ENCODE results near the gene PIGH. TPM values are rescaled to one million over a fixed set of nuclear protein-coding genes. Genes with fewer than 3 reads are reported as not detected.
A peak's percentile ranks its signal among the peaks of the same experiment; 100 is the strongest.

PIGH gene
- total RNA-seq, 1 donor from 2014 or later, result 11.3 TPM

DNA sequence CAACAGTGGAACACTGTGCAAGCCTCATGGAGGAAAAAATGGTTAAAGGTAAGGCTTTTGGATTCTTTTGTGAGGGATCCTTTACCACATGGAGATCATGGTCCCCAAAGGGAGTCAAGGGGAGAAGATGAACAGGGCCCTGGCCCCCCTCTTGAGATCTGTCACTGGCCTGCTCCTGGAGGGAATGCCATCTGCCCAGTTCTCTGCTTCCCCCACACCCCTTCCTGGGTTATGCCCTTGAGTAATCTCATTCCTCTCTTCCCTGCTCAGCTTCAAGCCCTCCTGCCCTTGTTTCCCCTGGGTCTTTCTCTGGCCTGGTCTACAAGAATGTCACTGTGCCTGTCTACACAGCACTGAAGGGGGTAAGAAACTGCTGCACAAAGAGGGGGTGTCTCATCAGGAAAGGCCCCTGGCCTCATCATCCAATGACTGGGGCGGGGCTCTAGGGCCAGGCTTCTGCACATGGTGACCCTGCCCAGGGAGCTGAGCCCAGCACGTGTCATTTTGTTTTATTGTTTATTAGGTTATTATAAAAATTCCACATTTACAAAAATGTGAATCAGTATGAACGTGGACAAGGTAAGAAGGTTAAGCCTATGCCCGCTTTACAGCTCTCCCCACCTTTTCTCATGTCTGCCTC is 30.3 kb downstream of the PIGH start:
- DNase-seq (ENCODE audit: low read depth) (no peak), FAIRE-seq (no peak)
- Histone ChIP-seq H3K9ac (ENCODE audit: low read length) (no peak overlapping the region), H3K9me3 (ENCODE audit: insufficient read depth, low read depth, low read length) (no peaks in the 10 kb centered on the region), H3K27me3 (ENCODE audit: insufficient read depth, low read length) (no peaks in the 10 kb centered on the region), H3K79me2 (ENCODE audit: insufficient read depth, low read length) (no peaks in the 10 kb centered on the region), H3K4me1 (ENCODE audit: insufficient read depth, low read length) (no peaks in the 10 kb centered on the region), H3K27ac (ENCODE audit: low read depth, low read length) (no peak overlapping the region), H3K4me3 (ENCODE audit: insufficient read depth, low read depth, low read length) (no peak overlapping the region), H3K4me2 (ENCODE audit: low read length) (no peak overlapping the region), H4K20me1 (ENCODE audit: insufficient read depth, low read length) (no peaks in the 10 kb centered on the region), H2AFZ (ENCODE audit: low read depth, low read length) (no peak overlapping the region), H3K36me3 (ENCODE audit: insufficient read depth, low read length) (no peaks in the 10 kb centered on the region)
- Mint-ChIP-seq H3K4me1 (ENCODE audit: low read depth, unreplicated experiment) (peaks cover 9% of the 10 kb centered on the region), H3K4me3 (ENCODE audit: unreplicated experiment) (no peak overlapping the region), H3K27me3 (ENCODE audit: low read depth, unreplicated experiment) (no peaks in the 10 kb centered on the region), H3K36me3 (ENCODE audit: low read depth, unreplicated experiment) (peaks cover 2% of the 10 kb centered on the region), H3K27ac (ENCODE audit: unreplicated experiment) (no peak overlapping the region), H3K9me3 (ENCODE audit: unreplicated experiment) (peaks cover 3% of the 10 kb centered on the region)
- TF ChIP-seq, protein P1, sequence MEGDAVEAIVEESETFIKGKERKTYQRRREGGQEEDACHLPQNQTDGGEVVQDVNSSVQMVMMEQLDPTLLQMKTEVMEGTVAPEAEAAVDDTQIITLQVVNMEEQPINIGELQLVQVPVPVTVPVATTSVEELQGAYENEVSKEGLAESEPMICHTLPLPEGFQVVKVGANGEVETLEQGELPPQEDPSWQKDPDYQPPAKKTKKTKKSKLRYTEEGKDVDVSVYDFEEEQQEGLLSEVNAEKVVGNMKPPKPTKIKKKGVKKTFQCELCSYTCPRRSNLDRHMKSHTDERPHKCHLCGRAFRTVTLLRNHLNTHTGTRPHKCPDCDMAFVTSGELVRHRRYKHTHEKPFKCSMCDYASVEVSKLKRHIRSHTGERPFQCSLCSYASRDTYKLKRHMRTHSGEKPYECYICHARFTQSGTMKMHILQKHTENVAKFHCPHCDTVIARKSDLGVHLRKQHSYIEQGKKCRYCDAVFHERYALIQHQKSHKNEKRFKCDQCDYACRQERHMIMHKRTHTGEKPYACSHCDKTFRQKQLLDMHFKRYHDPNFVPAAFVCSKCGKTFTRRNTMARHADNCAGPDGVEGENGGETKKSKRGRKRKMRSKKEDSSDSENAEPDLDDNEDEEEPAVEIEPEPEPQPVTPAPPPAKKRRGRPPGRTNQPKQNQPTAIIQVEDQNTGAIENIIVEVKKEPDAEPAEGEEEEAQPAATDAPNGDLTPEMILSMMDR (IDR thresholded peaks at IDR 0.05; ENCODE audit: insufficient read depth, low read depth, low read length), result no peak
- TF ChIP-seq EZH2 (IDR thresholded peaks at IDR 0.05; ENCODE audit: insufficient read depth, low read length), result no peak

DNA sequence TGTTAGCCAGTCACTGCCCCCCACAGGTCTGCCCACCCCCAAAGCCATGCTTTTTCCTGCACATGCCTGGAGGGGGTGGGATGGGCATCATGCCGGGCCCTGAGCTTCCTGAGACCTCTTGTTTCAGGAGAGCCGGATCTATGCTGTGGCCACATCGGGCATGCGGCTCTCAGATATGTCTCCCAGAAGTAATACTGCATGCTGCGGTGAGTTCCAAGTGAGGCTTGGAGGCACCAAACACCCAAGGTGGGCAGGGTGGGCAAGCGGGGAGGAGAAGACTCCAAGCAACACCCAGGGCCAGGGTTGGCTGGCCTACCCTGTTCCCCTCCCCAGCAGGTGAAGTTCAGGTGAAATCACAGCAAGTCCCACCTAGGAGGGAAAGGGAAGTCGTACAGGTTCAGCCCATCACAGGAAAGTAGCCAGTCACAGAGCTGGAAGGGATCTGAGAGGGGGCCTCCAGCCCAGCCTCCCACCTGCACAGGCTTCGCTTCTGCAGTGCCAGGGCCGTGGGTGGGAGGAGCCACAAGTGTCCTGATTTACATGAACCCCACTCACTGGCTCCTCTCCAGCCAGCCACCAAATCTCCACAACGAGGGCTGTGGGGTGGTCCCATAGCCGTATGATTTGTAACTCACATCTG is 30.9 kb downstream of the PIGH start:
- Histone ChIP-seq H2AFZ (ENCODE audit: low read depth, low read length) (no peak overlapping the region), H4K20me1 (ENCODE audit: insufficient read depth, low read length) (no peaks in the 10 kb centered on the region), H3K79me2 (ENCODE audit: insufficient read depth, low read length) (no peaks in the 10 kb centered on the region), H3K4me2 (ENCODE audit: low read length) (no peak overlapping the region), H3K36me3 (ENCODE audit: insufficient read depth, low read length) (no peaks in the 10 kb centered on the region), H3K27ac (ENCODE audit: low read depth, low read length) (no peak overlapping the region), H3K9me3 (ENCODE audit: insufficient read depth, low read depth, low read length) (no peaks in the 10 kb centered on the region), H3K4me1 (ENCODE audit: insufficient read depth, low read length) (no peaks in the 10 kb centered on the region), H3K27me3 (ENCODE audit: insufficient read depth, low read length) (no peaks in the 10 kb centered on the region), H3K9ac (ENCODE audit: low read length) (no peak overlapping the region), H3K4me3 (ENCODE audit: insufficient read depth, low read depth, low read length) (no peak overlapping the region)
- DNase-seq (ENCODE audit: low read depth) (no peak), FAIRE-seq (no peak)
- H3K9me3 Mint-ChIP-seq (ENCODE audit: unreplicated experiment), result peaks cover 3% of the 10 kb centered on the region
- H3K27ac Mint-ChIP-seq (ENCODE audit: unreplicated experiment), result no peak overlapping the region
- H3K4me1 Mint-ChIP-seq (ENCODE audit: low read depth, unreplicated experiment), result peaks cover 9% of the 10 kb centered on the region
- TF ChIP-seq EZH2 (IDR thresholded peaks at IDR 0.05; ENCODE audit: insufficient read depth, low read length), result no peak
- TF ChIP-seq, protein P1 (IDR thresholded peaks at IDR 0.05; ENCODE audit: insufficient read depth, low read depth, low read length), result no peak
- H3K27me3 Mint-ChIP-seq (ENCODE audit: low read depth, unreplicated experiment), result no peaks in the 10 kb centered on the region
- H3K4me3 Mint-ChIP-seq (ENCODE audit: unreplicated experiment), result no peak overlapping the region
- peaks cover 2% of the 10 kb centered on the region for H3K36me3 Mint-ChIP-seq (ENCODE audit: low read depth, unreplicated experiment)

DNA sequence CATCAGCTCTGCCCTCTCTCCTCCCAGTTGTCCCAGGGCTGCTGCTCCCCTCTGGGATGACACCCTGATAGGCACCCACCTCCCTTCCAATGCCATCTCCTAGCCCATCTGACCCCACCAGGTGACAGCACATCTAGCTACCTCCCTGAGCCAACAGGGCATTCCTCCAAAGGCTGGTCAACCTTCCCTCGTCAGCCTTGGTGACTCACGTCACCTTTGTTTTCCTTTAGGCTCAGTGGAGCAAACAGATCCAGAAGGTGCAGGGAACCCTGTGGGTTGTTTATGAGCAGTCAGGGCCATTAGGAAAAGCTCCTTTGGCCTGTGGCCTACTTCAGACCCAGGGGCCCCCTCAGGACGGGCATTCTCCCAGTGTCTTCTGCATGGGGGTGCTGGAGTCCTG is 32.4 kb downstream of the PIGH start:
- no peak overlapping the region for H3K4me3 ChIP-seq (ENCODE audit: insufficient read depth, low read depth, low read length)
- no peaks in the 10 kb centered on the region for H3K9me3 ChIP-seq (ENCODE audit: insufficient read depth, low read depth, low read length)
- H3K27me3 Mint-ChIP-seq (ENCODE audit: low read depth, unreplicated experiment), result no peaks in the 10 kb centered on the region
- DNase-seq (ENCODE audit: low read depth), result no peak
- no peak for FAIRE-seq
- no peaks in the 10 kb centered on the region for H3K27me3 ChIP-seq (ENCODE audit: insufficient read depth, low read length)
- TF ChIP-seq, protein P1 (IDR thresholded peaks at IDR 0.05; ENCODE audit: insufficient read depth, low read depth, low read length), result no peak
- no peak for TF ChIP-seq EZH2 (IDR thresholded peaks at IDR 0.05; ENCODE audit: insufficient read depth, low read length)
- H3K4me1 Mint-ChIP-seq (ENCODE audit: low read depth, unreplicated experiment), result peaks cover 9% of the 10 kb centered on the region
- peaks cover 1% of the 10 kb centered on the region for H3K9me3 Mint-ChIP-seq (ENCODE audit: unreplicated experiment)
- no peaks in the 10 kb centered on the region for H3K4me1 ChIP-seq (ENCODE audit: insufficient read depth, low read length)
- H3K4me2 ChIP-seq (ENCODE audit: low read length), result no peak overlapping the region
- no peaks in the 10 kb centered on the region for H4K20me1 ChIP-seq (ENCODE audit: insufficient read depth, low read length)
- H3K27ac Mint-ChIP-seq (ENCODE audit: unreplicated experiment), result peak overlapping the region; percentile 75
- no peak overlapping the region for H3K4me3 Mint-ChIP-seq (ENCODE audit: unreplicated experiment)
- H3K9ac ChIP-seq (ENCODE audit: low read length), result no peak overlapping the region
- no peak overlapping the region for H3K27ac ChIP-seq (ENCODE audit: low read depth, low read length)
- no peaks in the 10 kb centered on the region for H3K36me3 ChIP-seq (ENCODE audit: insufficient read depth, low read length)
- H3K79me2 ChIP-seq (ENCODE audit: insufficient read depth, low read length), result no peaks in the 10 kb centered on the region
- peaks cover 2% of the 10 kb centered on the region for H3K36me3 Mint-ChIP-seq (ENCODE audit: low read depth, unreplicated experiment)
- no peak overlapping the region for H2AFZ ChIP-seq (ENCODE audit: low read depth, low read length)
